ENCODE data around the gene FIGNL1. TPM values are rescaled to one million over a fixed set of nuclear protein-coding genes. Genes with fewer than 3 reads are reported as not detected.

Gene FIGNL1
- total RNA-seq, 1 donor from 2014 or later: 3.3 TPM

DNA sequence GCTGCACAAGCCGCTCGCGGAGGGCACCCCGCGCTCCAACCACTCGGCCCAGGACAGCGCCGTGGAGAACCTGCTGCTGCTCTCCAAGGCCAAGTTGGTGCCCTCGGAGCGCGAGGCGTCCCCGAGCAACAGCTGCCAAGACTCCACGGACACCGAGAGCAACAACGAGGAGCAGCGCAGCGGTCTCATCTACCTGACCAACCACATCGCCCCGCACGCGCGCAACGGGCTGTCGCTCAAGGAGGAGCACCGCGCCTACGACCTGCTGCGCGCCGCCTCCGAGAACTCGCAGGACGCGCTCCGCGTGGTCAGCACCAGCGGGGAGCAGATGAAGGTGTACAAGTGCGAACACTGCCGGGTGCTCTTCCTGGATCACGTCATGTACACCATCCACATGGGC is 50.0 kb downstream of the FIGNL1 start:
- no peak for DNase-seq (ENCODE audit: low spot score)
- no peak for ATAC-seq

GRCh38 chr7:50399635-50400034 is 50.5 kb downstream of the FIGNL1 start:
- DNase-seq (ENCODE audit: low spot score): no peak
- no peak for ATAC-seq

DNA sequence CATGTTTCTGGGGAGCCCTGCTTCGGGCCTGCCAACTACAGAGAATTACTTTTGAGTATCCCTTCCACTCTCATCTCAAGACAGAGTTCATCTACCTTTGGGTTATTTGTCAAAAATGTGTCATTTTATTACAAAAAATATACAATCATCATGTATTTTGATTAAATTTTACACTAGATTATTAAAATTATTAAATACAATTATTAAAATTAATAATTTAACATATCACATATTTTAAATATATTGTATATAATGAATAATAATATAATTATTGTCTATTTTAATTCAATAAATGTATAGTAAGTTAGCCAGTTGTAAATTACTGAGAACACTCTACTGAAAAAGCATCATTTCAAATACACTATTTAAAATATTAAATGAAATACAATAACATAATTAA is 50.9 kb downstream of the FIGNL1 start:
- no peak for ATAC-seq
- DNase-seq (ENCODE audit: low spot score): no peak

GRCh38 chr7:50397971-50398324 is 52.2 kb downstream of the FIGNL1 start:
- DNase-seq (ENCODE audit: low spot score) (no peak), ATAC-seq (no peak)

GRCh38 chr7:50397320-50397970 is 52.7 kb downstream of the FIGNL1 start:
- no peak for DNase-seq (ENCODE audit: low spot score)
- no peak for ATAC-seq

GRCh38 chr7:50396856-50397255 is 53.3 kb downstream of the FIGNL1 start:
- DNase-seq (ENCODE audit: low spot score): no peak
- no peak for ATAC-seq

DNA sequence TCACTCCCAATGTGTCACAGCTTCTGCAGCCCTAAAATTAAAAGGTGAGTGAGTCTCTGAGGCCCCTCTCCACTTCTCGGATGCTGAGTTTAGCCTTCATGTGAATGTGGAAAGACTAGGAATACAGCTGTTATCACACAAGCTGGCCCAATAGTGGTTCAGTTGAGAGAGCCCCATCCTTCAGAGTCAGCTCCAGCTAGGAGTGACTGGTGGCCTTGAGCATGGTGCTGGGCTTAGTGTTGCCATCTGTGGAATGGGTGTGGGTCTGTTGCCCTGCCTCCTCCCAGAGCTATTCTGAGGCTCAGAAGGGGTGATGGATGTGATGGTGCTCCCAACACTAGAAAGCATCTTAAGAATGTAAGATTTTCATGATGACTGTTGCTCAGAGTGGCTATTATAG is 55.8 kb downstream of the FIGNL1 start:
- DNase-seq (ENCODE audit: low spot score) (no peak), ATAC-seq (no peak)

Other genes starting within 250 kb of the FIGNL1 start
- 2.8 TPM for gene IKZF1, start 145.6 kb downstream of the FIGNL1 start, total RNA-seq
- gene DDC, start 115.1 kb upstream of the FIGNL1 start, total RNA-seq: 48.6 TPM

Measured in left lobe of liver (tissue), 2 donors.